Measurements from ENCODE around the gene SSH2.

SSH2 gene

GRCh38 chr17:29640413-29640812, 289.6 kb downstream of the SSH2 start:
- TF ChIP-seq GATA3 (IDR thresholded peaks at IDR 0.05; ENCODE audit: low read depth, low read length) (no peak), GATA2 (IDR thresholded peaks at IDR 0.05; ENCODE audit: low read depth, low read length) (no peak)

GRCh38 chr17:29633886-29634285, 296.1 kb downstream of the SSH2 start:
- TF ChIP-seq GATA3 (IDR thresholded peaks at IDR 0.05; ENCODE audit: low read depth, low read length), result no peak
- no peak for TF ChIP-seq GATA2 (IDR thresholded peaks at IDR 0.05; ENCODE audit: low read depth, low read length)

- TF ChIP-seq GATA2 (IDR thresholded peaks at IDR 0.05; ENCODE audit: low read depth, low read length) (no peak), GATA3 (IDR thresholded peaks at IDR 0.05; ENCODE audit: low read depth, low read length) (no peak)
Observed at GRCh38 chr17:29630630-29631193, 299.3 kb downstream of the SSH2 start.

- TF ChIP-seq GATA2 (IDR thresholded peaks at IDR 0.05; ENCODE audit: low read depth, low read length) (no peak), GATA3 (IDR thresholded peaks at IDR 0.05; ENCODE audit: low read depth, low read length) (no peak)
Observed at GRCh38 chr17:29629839-29630238, 300.2 kb downstream of the SSH2 start.

- TF ChIP-seq GATA2 (IDR thresholded peaks at IDR 0.05; ENCODE audit: low read depth, low read length) (no peak), GATA3 (IDR thresholded peaks at IDR 0.05; ENCODE audit: low read depth, low read length) (no peak)
Observed at GRCh38 chr17:29628644-29629043, 301.4 kb downstream of the SSH2 start.

- no peak for TF ChIP-seq GATA2 (IDR thresholded peaks at IDR 0.05; ENCODE audit: low read depth, low read length)
- TF ChIP-seq GATA3 (IDR thresholded peaks at IDR 0.05; ENCODE audit: low read depth, low read length), result no peak
Observed at GRCh38 chr17:29627951-29628350, 302.1 kb downstream of the SSH2 start.

- TF ChIP-seq GATA3 (IDR thresholded peaks at IDR 0.05; ENCODE audit: low read depth, low read length) (no peak), GATA2 (IDR thresholded peaks at IDR 0.05; ENCODE audit: low read depth, low read length) (no peak)
Observed at GRCh38 chr17:29625037-29625750, 304.8 kb downstream of the SSH2 start.

GRCh38 chr17:29624586-29624985, 305.4 kb downstream of the SSH2 start:
- TF ChIP-seq GATA2 (IDR thresholded peaks at IDR 0.05; ENCODE audit: low read depth, low read length), result no peak

GRCh38 chr17:29623283-29623647, 306.8 kb downstream of the SSH2 start:
- no peak for TF ChIP-seq GATA3 (IDR thresholded peaks at IDR 0.05; ENCODE audit: low read depth, low read length)

GRCh38 chr17:29622337-29623282, 307.4 kb downstream of the SSH2 start, which contains the start of gene CORO6:
Gene CORO6, minus strand, starts transcription at chr17:29622912. Its CDS starts 1,491 bp downstream, at chr17:29621421.
- TF ChIP-seq GATA2 (IDR thresholded peaks at IDR 0.05; ENCODE audit: low read depth, low read length) (no peak), GATA3 (IDR thresholded peaks at IDR 0.05; ENCODE audit: low read depth, low read length) (no peak)

- TF ChIP-seq GATA3 (IDR thresholded peaks at IDR 0.05; ENCODE audit: low read depth, low read length), result no peak
- no peak for TF ChIP-seq GATA2 (IDR thresholded peaks at IDR 0.05; ENCODE audit: low read depth, low read length)
Observed at GRCh38 chr17:29621751-29622194, 308.3 kb downstream of the SSH2 start.

- TF ChIP-seq GATA2 (IDR thresholded peaks at IDR 0.05; ENCODE audit: low read depth, low read length) (no peak), GATA3 (IDR thresholded peaks at IDR 0.05; ENCODE audit: low read depth, low read length) (no peak)
Observed at GRCh38 chr17:29620779-29621500, 309.1 kb downstream of the SSH2 start.

GRCh38 chr17:29620271-29620670, 309.8 kb downstream of the SSH2 start:
- no peak for TF ChIP-seq GATA2 (IDR thresholded peaks at IDR 0.05; ENCODE audit: low read depth, low read length)
- TF ChIP-seq GATA3 (IDR thresholded peaks at IDR 0.05; ENCODE audit: low read depth, low read length), result no peak

- TF ChIP-seq GATA2 (IDR thresholded peaks at IDR 0.05; ENCODE audit: low read depth, low read length) (no peak), GATA3 (IDR thresholded peaks at IDR 0.05; ENCODE audit: low read depth, low read length) (no peak)
Observed at GRCh38 chr17:29619251-29619650, 310.8 kb downstream of the SSH2 start.
